Neural cell (in vitro differentiated cells): Measurements from ENCODE around the gene APOB. TPM values are rescaled to one million over a fixed set of nuclear protein-coding genes. Genes with fewer than 3 reads are reported as not detected.

Experiments
- H2AFZ ChIP-seq: fragments of 200-600, 300-800 bp; sonication (generic), shearing (Covaris generic); 2 replicates; pipeline ENCODE4 v1.6.0; 2014; ENCODE audit warnings: low read depth, mild to moderate bottlenecking, antibody characterized with exemption, low read length, moderate library complexity
- H3F3A ChIP-seq: fragments of 200-600 bp; shearing (Covaris generic); 2 replicates; pipeline ENCODE4 v1.6.1; 2016; ENCODE audit warnings: mild to moderate bottlenecking, moderate library complexity, mixed read lengths, antibody characterized with exemption, low read length; ENCODE audit not compliant: insufficient read depth, poor library complexity, severe bottlenecking
- H3K27ac ChIP-seq: fragments of 200-600, 300-800 bp; sonication (generic), shearing (Covaris generic); 2 replicates; pipeline ENCODE4 v1.5.1; 2014; ENCODE audit warnings: mild to moderate bottlenecking, low read length, moderate library complexity
- H3K27me3 ChIP-seq: fragments of 300-800, 200-600 bp; sonication (generic), shearing (Covaris generic); 2 replicates; pipeline ENCODE4 v1.6.0; 2014; ENCODE audit warnings: mild to moderate bottlenecking, low read depth, low read length, moderate library complexity; ENCODE audit not compliant: insufficient read depth
- H3K36me3 ChIP-seq: fragments of 300-800, 200-600 bp; sonication (generic), shearing (Covaris generic); 2 replicates; pipeline ENCODE4 v1.5.1; 2014; ENCODE audit warnings: mild to moderate bottlenecking, antibody characterized with exemption, low read length, moderate library complexity; ENCODE audit not compliant: insufficient read depth
- H3K4me2 ChIP-seq: fragments of 300-800, 200-600 bp; sonication (generic), shearing (Covaris generic); 2 replicates; pipeline ENCODE4 v1.6.0; 2014; ENCODE audit warnings: mild to moderate bottlenecking, low read length
- H3K4me3 ChIP-seq: fragments of 300-800, 200-600 bp; sonication (generic), shearing (Covaris generic); 2 replicates; pipeline ENCODE4 v1.5.1; 2014; ENCODE audit warnings: mild to moderate bottlenecking, low read length, moderate library complexity
- H3K79me2 ChIP-seq: fragments of 200-600 bp; shearing (Covaris generic); replicated peaks from 2 replicates; pipeline ENCODE4 v1.6.0; 2014; ENCODE audit warnings: mild to moderate bottlenecking, low read length, moderate library complexity; ENCODE audit not compliant: insufficient read depth
- H3K9ac ChIP-seq: fragments of 300-800, 200-600 bp; sonication (generic), shearing (Covaris generic); 2 replicates; pipeline ENCODE4 v1.6.1; 2016; ENCODE audit warnings: mild to moderate bottlenecking, low read length, mixed read lengths
- H3K9me2 ChIP-seq: fragments of 200-600 bp; shearing (Covaris generic); 2 replicates; pipeline ENCODE4 v1.6.1; 2016; ENCODE audit warnings: mild to moderate bottlenecking, low read length, mixed read lengths; ENCODE audit not compliant: insufficient read depth
- H3K9me3 ChIP-seq: fragments of 200-600, 300-800 bp; sonication (generic), shearing (Covaris generic); 2 replicates; pipeline ENCODE4 v1.6.1; 2016; ENCODE audit warnings: mild to moderate bottlenecking, mixed run types, low read length, moderate library complexity, mixed read lengths
- H4K20me1 ChIP-seq: fragments of 200-600 bp; shearing (Covaris generic); 2 replicates; pipeline ENCODE4 v1.6.1; 2016; ENCODE audit warnings: mild to moderate bottlenecking, mixed run types; ENCODE audit not compliant: insufficient read depth
- CTCF ChIP-seq: fragments of 450-650 bp; IDR thresholded peaks from 2 replicates; pipeline ENCODE4 v1.5.1; 2014; ENCODE audit warnings: antibody characterized with exemption, mild to moderate bottlenecking, moderate library complexity; ENCODE audit not compliant: poor library complexity, severe bottlenecking
- EZH2 ChIP-seq: fragments of 200-600, 300-800 bp; shearing (Covaris generic), sonication (generic); IDR thresholded peaks from 2 replicates; pipeline ENCODE4 v1.6.1; 2014; ENCODE audit warnings: antibody characterized with exemption, low read length, borderline replicate concordance, mild to moderate bottlenecking; ENCODE audit not compliant: insufficient read depth, poor library complexity, severe bottlenecking
- MXI1 ChIP-seq: fragments of 450-650 bp; conservative IDR thresholded peaks from 2 replicates; pipeline ENCODE4 v1.6.1; 2014; ENCODE audit warnings: antibody characterized with exemption, mild to moderate bottlenecking; ENCODE audit not compliant: poor library complexity, severe bottlenecking
- POLR2AphosphoS5 ChIP-seq: IDR thresholded peaks from 2 replicates; pipeline ENCODE4 v1.6.1; 2012
- RAD21 ChIP-seq: fragments of 450-650 bp; conservative IDR thresholded peaks from 2 replicates; pipeline ENCODE4 v1.6.1; 2014; ENCODE audit warnings: antibody characterized with exemption, mild to moderate bottlenecking, moderate library complexity
- REST ChIP-seq: IDR thresholded peaks from 2 replicates; pipeline ENCODE4 v1.6.1; 2012; ENCODE audit warnings: borderline replicate concordance
- SMC3 ChIP-seq: fragments of 450-650 bp; conservative IDR thresholded peaks from 2 replicates; pipeline ENCODE4 v1.6.1; 2014; ENCODE audit warnings: antibody characterized with exemption, mild to moderate bottlenecking, moderate library complexity; ENCODE audit not compliant: poor library complexity
- TAF1 ChIP-seq: IDR thresholded peaks from 2 replicates; pipeline ENCODE4 v1.6.1; 2012; ENCODE audit warnings: low read depth
- polyA plus RNA-seq: library from polyadenylated mRNA; depleted of rRNA; stranded (reverse); fragments of >200 nt; gene quantifications from 2 replicates; pipeline ENCODE4 v1.2.3, GENCODE V29; 2014

The APOB gene
- polyA plus RNA-seq, 1 donor from 2014 or later, result not detected

- Histone ChIP-seq H3K4me3 (no peak overlapping the region), H2AFZ (no peak overlapping the region), H3K27me3 (peaks cover 9% of the 10 kb centered on the region)
These were observed 960 bp upstream of the APOB start for GRCh38 chr2:21044694-21045371.

GRCh38 chr2:21042958-21043743 is 722 bp downstream of the APOB start:
- Histone ChIP-seq H3K79me2 (no peaks in the 10 kb centered on the region), H3K4me3 (no peak overlapping the region), H3F3A (no peaks in the 10 kb centered on the region), H3K36me3 (no peaks in the 10 kb centered on the region), H3K27ac (no peak overlapping the region), H3K27me3 (peaks cover 9% of the 10 kb centered on the region), H3K9me2 (no peaks in the 10 kb centered on the region), H2AFZ (no peak overlapping the region), H3K9me3 (no peaks in the 10 kb centered on the region), H3K4me2 (no peak overlapping the region), H4K20me1 (no peaks in the 10 kb centered on the region), H3K9ac (no peak overlapping the region)
- TF ChIP-seq SMC3, result peak; percentile 98
- no peak for TF ChIP-seq POLR2AphosphoS5
- TF ChIP-seq CTCF, result peak; percentile 98
- TF ChIP-seq RAD21, result peak; percentile 99
- TF ChIP-seq EZH2, result no peak
- no peak for TF ChIP-seq MXI1

More at GRCh38 chr2:21044694-21045371, 960 bp upstream of the APOB start:
- Histone ChIP-seq H3K36me3 (no peaks in the 10 kb centered on the region), H3K9me2 (no peaks in the 10 kb centered on the region), H3K9ac (no peak overlapping the region), H4K20me1 (no peaks in the 10 kb centered on the region), H3K79me2 (no peaks in the 10 kb centered on the region), H3K9me3 (no peaks in the 10 kb centered on the region), H3F3A (no peaks in the 10 kb centered on the region), H3K27ac (no peak overlapping the region), H3K4me2 (no peak overlapping the region)
- no peak for TF ChIP-seq TAF1

- Histone ChIP-seq H3K27me3 (peaks cover 9% of the 10 kb centered on the region), H3K4me2 (no peak overlapping the region), H3K27ac (no peak overlapping the region), H3K79me2 (no peaks in the 10 kb centered on the region), H4K20me1 (no peaks in the 10 kb centered on the region), H3K9ac (no peak overlapping the region), H2AFZ (no peak overlapping the region), H3K9me2 (no peaks in the 10 kb centered on the region), H3K9me3 (no peaks in the 10 kb centered on the region), H3K4me3 (no peak overlapping the region), H3K36me3 (no peaks in the 10 kb centered on the region), H3F3A (no peaks in the 10 kb centered on the region)
- TF ChIP-seq CTCF (no peak), EZH2 (no peak), SMC3 (no peak), REST (no peak), MXI1 (no peak), POLR2AphosphoS5 (no peak)
These were observed 1.2 kb downstream of the APOB start for GRCh38 chr2:21042708-21042957.
